Esophagus squamous epithelium (tissue), 4 donors: ENCODE data around the gene BCDIN3D.

Experiments
- CTCF ChIP-seq, 6 experiments: fragments of 450-650 bp in 4 of 6; fragments of 200-600 bp in 2 of 6; sonication (generic) in 2 of 6; IDR thresholded peaks; one replicate each; pipeline ENCODE4 v1.5.1; 2016 to 2019; ENCODE audit warnings: antibody characterized with exemption in 6 of 6, mild to moderate bottlenecking in 4 of 6, moderate library complexity in 4 of 6
- POLR2A ChIP-seq, 4 donors: fragments of 450-650 bp; IDR thresholded peaks; one replicate each; pipeline ENCODE4 v1.6.1; 2017; ENCODE audit warnings: antibody characterized with exemption in 4 of 4, mild to moderate bottlenecking in 4 of 4, moderate library complexity in 3 of 4

GRCh38 chr12:49803693-49804450 lies 39.0 kb downstream of the BCDIN3D start:
- TF ChIP-seq CTCF (IDR thresholded peaks at IDR 0.05) (no peak), POLR2A (IDR thresholded peaks at IDR 0.05) (no peak)
